K562 (cell line): ENCODE results near the gene BRWD1. TPM values are rescaled to one million over a fixed set of nuclear protein-coding genes. Genes with fewer than 3 reads are reported as not detected.

Source experiments
- FOXK2 ChIP-seq, 2 experiments: fragments of 450-650 bp; IDR thresholded peaks in 1 of 2; conservative IDR thresholded peaks in 1 of 2; 2 replicates each; pipeline ENCODE4 v1.6.1; 2016; ENCODE audit warnings: low read depth in 2 of 2, mild to moderate bottlenecking in 1 of 2
- RCOR1 ChIP-seq, 2 experiments: IDR thresholded peaks; 2 replicates each; pipeline ENCODE4 v1.6.1; 2012; ENCODE audit warnings: low read depth in 2 of 2, low read length in 2 of 2, borderline replicate concordance in 1 of 2, improper control_type of control experiment in 1 of 2
- polyA plus RNA-seq, 8 experiments: library from polyadenylated mRNA; depleted of rRNA in 4 of 8; stranded (reverse) in 5 of 8; unstranded in 3 of 8; fragments of >200 nt; fragmentation: Nextera tagmentation in 2 of 8; fragmentation: Illumina TruSeq in 1 of 8; extraction: Ambion mirVana in 2 of 8; extraction: Trizol in 1 of 8; gene quantifications; 2 replicates each; pipeline versions ENCODE4 v1.2.1 to v1.2.3, GENCODE V29; 2011 to 2014; ENCODE audit warnings: inconsistent platforms in 1 of 8, missing spikeins in 1 of 8
- total RNA-seq, 7 experiments: library from RNA; depleted of rRNA in 6 of 7; stranded (reverse); fragments of >200 nt in 6 of 7; fragmentation: Illumina TruSeq in 2 of 7; extraction: Trizol in 2 of 7; gene quantifications; 2 replicates each; pipeline versions ENCODE4 v1.2.1 to v1.2.3, GENCODE V29; 2011 to 2021; ENCODE audit warnings: low replicate concordance in 1 of 7
- TF ChIP-seq, protein P1 (sequence below): fragments of 450-650 bp; formaldehyde crosslinking; IDR thresholded peaks from 2 replicates; pipeline ENCODE4 v1.4.0; 2022; ENCODE audit warnings: missing genetic modification characterization
- TF ChIP-seq, protein P2 (sequence below): fragments of 450-650 bp; formaldehyde crosslinking; IDR thresholded peaks from 2 replicates; pipeline ENCODE4 v1.4.0; 2022; ENCODE audit warnings: missing genetic modification characterization
- TF ChIP-seq, protein P3 (sequence below): fragments of 450-650 bp; IDR thresholded peaks from 2 replicates; pipeline ENCODE4 v1.6.1; 2016; ENCODE audit warnings: mild to moderate bottlenecking, moderate library complexity
- TF ChIP-seq, protein P4 (sequence below), 3 experiments: fragments of 200-800 bp in 1 of 3; sonication (Bioruptor generic) in 1 of 3; sonication (generic) in 1 of 3; formaldehyde crosslinking in 1 of 3; IDR thresholded peaks; 2 replicates each; pipeline versions ENCODE4 v1.6.1 to v1.8.0; 2016 to 2022; ENCODE audit warnings: mild to moderate bottlenecking in 2 of 3, missing compliant biosample characterization in 2 of 3, missing genetic modification characterization in 2 of 3, missing genetic modification reagents in 1 of 3

BRWD1 gene
- total and polyA plus RNA-seq, 9 of the 15 experiments (the other 6 are each of a cell fraction or from before 2014, with no cell fraction given), result 10.1 to 60.2 (median 34.1) TPM

DNA sequence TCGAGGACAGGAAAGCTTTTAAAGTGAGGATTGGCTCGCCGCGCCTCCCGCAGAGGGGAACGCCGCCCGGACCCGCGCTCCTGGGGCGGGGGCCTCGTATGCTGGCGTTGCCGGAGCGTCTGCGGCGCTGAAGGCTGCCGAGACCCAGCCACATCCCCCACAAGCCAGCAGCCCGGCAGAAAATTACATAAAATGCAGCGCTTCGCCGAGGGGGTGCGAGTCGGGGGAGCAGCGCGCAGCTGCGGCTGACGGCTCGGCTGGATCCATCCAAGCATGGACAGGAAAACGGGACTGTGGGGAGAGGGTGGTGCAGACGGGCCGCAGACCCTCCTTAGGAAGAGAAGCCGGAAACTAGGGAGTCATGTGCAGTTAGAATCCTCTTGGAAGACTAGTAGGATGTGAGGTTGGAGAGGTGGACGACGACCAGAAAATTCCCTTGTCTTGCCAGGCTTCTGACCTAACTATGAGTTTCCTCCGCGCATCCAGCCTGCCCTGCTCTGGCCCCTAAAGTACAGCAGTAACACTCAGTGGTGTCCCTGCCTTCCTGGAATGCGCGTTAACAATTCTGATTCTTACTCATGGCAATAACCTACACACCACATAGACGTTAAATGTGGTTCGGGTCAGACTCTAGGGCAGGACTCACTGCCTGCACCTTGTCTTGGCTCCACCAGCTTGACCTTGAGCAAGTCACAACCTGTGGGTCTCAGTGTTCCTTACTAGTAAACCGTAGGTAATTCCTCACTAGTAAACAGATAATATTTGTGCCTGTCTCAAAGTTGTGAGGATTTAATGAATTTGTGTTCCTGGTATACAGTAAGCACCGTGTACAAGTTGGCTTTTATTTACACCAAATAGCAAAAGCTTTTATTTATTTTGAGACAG is 953 bp upstream of the BRWD1 start (continued):
- TF ChIP-seq, protein P1, sequence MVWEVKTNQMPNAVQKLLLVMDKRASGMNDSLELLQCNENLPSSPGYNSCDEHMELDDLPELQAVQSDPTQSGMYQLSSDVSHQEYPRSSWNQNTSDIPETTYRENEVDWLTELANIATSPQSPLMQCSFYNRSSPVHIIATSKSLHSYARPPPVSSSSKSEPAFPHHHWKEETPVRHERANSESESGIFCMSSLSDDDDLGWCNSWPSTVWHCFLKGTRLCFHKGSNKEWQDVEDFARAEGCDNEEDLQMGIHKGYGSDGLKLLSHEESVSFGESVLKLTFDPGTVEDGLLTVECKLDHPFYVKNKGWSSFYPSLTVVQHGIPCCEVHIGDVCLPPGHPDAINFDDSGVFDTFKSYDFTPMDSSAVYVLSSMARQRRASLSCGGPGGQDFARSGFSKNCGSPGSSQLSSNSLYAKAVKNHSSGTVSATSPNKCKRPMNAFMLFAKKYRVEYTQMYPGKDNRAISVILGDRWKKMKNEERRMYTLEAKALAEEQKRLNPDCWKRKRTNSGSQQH (CRISPR knock-in tag), result 0 out of 2 replicates have a peak, but pooled peaks have one; percentile 3
- TF ChIP-seq, protein P2, sequence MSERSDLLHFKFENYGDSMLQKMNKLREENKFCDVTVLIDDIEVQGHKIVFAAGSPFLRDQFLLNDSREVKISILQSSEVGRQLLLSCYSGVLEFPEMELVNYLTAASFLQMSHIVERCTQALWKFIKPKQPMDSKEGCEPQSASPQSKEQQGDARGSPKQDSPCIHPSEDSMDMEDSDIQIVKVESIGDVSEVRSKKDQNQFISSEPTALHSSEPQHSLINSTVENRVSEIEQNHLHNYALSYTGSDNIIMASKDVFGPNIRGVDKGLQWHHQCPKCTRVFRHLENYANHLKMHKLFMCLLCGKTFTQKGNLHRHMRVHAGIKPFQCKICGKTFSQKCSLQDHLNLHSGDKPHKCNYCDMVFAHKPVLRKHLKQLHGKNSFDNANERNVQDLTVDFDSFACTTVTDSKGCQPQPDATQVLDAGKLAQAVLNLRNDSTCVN (CRISPR knock-in tag), result 0 out of 2 replicates have a peak, but pooled peaks have one; percentile 72
- no peak for TF ChIP-seq RCOR1 (IDR thresholded peaks at IDR 0.05; ENCODE audit: borderline replicate concordance in 1 of 2, low read depth in 2 of 2, low read length in 2 of 2)
- TF ChIP-seq, protein P3, sequence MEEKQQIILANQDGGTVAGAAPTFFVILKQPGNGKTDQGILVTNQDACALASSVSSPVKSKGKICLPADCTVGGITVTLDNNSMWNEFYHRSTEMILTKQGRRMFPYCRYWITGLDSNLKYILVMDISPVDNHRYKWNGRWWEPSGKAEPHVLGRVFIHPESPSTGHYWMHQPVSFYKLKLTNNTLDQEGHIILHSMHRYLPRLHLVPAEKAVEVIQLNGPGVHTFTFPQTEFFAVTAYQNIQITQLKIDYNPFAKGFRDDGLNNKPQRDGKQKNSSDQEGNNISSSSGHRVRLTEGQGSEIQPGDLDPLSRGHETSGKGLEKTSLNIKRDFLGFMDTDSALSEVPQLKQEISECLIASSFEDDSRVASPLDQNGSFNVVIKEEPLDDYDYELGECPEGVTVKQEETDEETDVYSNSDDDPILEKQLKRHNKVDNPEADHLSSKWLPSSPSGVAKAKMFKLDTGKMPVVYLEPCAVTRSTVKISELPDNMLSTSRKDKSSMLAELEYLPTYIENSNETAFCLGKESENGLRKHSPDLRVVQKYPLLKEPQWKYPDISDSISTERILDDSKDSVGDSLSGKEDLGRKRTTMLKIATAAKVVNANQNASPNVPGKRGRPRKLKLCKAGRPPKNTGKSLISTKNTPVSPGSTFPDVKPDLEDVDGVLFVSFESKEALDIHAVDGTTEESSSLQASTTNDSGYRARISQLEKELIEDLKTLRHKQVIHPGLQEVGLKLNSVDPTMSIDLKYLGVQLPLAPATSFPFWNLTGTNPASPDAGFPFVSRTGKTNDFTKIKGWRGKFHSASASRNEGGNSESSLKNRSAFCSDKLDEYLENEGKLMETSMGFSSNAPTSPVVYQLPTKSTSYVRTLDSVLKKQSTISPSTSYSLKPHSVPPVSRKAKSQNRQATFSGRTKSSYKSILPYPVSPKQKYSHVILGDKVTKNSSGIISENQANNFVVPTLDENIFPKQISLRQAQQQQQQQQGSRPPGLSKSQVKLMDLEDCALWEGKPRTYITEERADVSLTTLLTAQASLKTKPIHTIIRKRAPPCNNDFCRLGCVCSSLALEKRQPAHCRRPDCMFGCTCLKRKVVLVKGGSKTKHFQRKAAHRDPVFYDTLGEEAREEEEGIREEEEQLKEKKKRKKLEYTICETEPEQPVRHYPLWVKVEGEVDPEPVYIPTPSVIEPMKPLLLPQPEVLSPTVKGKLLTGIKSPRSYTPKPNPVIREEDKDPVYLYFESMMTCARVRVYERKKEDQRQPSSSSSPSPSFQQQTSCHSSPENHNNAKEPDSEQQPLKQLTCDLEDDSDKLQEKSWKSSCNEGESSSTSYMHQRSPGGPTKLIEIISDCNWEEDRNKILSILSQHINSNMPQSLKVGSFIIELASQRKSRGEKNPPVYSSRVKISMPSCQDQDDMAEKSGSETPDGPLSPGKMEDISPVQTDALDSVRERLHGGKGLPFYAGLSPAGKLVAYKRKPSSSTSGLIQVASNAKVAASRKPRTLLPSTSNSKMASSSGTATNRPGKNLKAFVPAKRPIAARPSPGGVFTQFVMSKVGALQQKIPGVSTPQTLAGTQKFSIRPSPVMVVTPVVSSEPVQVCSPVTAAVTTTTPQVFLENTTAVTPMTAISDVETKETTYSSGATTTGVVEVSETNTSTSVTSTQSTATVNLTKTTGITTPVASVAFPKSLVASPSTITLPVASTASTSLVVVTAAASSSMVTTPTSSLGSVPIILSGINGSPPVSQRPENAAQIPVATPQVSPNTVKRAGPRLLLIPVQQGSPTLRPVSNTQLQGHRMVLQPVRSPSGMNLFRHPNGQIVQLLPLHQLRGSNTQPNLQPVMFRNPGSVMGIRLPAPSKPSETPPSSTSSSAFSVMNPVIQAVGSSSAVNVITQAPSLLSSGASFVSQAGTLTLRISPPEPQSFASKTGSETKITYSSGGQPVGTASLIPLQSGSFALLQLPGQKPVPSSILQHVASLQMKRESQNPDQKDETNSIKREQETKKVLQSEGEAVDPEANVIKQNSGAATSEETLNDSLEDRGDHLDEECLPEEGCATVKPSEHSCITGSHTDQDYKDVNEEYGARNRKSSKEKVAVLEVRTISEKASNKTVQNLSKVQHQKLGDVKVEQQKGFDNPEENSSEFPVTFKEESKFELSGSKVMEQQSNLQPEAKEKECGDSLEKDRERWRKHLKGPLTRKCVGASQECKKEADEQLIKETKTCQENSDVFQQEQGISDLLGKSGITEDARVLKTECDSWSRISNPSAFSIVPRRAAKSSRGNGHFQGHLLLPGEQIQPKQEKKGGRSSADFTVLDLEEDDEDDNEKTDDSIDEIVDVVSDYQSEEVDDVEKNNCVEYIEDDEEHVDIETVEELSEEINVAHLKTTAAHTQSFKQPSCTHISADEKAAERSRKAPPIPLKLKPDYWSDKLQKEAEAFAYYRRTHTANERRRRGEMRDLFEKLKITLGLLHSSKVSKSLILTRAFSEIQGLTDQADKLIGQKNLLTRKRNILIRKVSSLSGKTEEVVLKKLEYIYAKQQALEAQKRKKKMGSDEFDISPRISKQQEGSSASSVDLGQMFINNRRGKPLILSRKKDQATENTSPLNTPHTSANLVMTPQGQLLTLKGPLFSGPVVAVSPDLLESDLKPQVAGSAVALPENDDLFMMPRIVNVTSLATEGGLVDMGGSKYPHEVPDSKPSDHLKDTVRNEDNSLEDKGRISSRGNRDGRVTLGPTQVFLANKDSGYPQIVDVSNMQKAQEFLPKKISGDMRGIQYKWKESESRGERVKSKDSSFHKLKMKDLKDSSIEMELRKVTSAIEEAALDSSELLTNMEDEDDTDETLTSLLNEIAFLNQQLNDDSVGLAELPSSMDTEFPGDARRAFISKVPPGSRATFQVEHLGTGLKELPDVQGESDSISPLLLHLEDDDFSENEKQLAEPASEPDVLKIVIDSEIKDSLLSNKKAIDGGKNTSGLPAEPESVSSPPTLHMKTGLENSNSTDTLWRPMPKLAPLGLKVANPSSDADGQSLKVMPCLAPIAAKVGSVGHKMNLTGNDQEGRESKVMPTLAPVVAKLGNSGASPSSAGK, result 0 out of 2 replicates have a peak, but pooled peaks have one; percentile 14
- TF ChIP-seq, protein P4, sequence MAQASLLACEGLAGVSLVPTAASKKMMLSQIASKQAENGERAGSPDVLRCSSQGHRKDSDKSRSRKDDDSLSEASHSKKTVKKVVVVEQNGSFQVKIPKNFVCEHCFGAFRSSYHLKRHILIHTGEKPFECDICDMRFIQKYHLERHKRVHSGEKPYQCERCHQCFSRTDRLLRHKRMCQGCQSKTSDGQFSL (CRISPR knock-in tag; IDR thresholded peaks at IDR 0.05), result peak; percentile 26; the same call in 1 of the 2 replicates
- TF ChIP-seq, protein P4 (tag; IDR thresholded peaks at IDR 0.05), result no peak
- peak in 1 of 2 experiments; percentile 60; a peak in 1 of 4 replicates for TF ChIP-seq FOXK2 (conservative IDR thresholded peaks at IDR 0.05 in 1 of 2, IDR thresholded peaks at IDR 0.05 in 1 of 2; ENCODE audit: low read depth in 2 of 2)
